Fibroblast of lung (primary cell): ENCODE measurements around the gene RCL1.

Experiments used
- CTCF ChIP-seq, 2 donors: IDR thresholded peaks in 1 of 2; conservative IDR thresholded peaks in 1 of 2; 1 replicate in 1 of 2; 2 replicates in 1 of 2; pipeline ENCODE4 v1.5.1; 2011 to 2012; ENCODE audit warnings: low read length in 2 of 2, control low read depth in 1 of 2, inconsistent platforms in 1 of 2, low read depth in 1 of 2, mild to moderate bottlenecking in 1 of 2
- EZH2 ChIP-seq: IDR thresholded peaks from 2 replicates; pipeline ENCODE4 v1.5.1; 2012; ENCODE audit warnings: low read length, control low read depth, mild to moderate bottlenecking; ENCODE audit errors: missing control alignments

GRCh38 chr9:4859035-4859434, 66.3 kb downstream of the RCL1 start:
- no peak for TF ChIP-seq CTCF (conservative IDR thresholded peaks at IDR 0.05 in 1 of 2, IDR thresholded peaks at IDR 0.05 in 1 of 2; ENCODE audit: low read depth in 1 of 2, low read length in 2 of 2)
- no peak for TF ChIP-seq EZH2
